ENCODE data around the gene DNAI4. TPM values are rescaled to one million over a fixed set of nuclear protein-coding genes. Genes with fewer than 3 reads are reported as not detected.
A peak's percentile ranks its signal among the peaks of the same experiment; 100 is the strongest.

DNAI4 gene
- total and polyA plus RNA-seq, 2 of the 8 experiments (the other 6 are each of a cell fraction or from before 2014, with no cell fraction given) = 0.32 to 2.1 TPM

GRCh38 chr1:66764994-66765578 lies 159.6 kb downstream of the DNAI4 start:
- 44% methylated on average over 3 of the region's 3 CpGs; no CpG with 5 or more reads in 1 of the 2 experiments for WGBS, 2 experiments (ENCODE audit: extremely low coverage in 1 of 2, insufficient coverage in 1 of 2, insufficient read length in 1 of 2, insufficient replicate concordance in 2 of 2, low coverage in 1 of 2, low lambda C conversion rate in 2 of 2, missing lambda C conversion rate in 1 of 2)
- Histone ChIP-seq H3K4me2 (ENCODE audit: insufficient read depth in 1 of 2, low read depth in 2 of 2, low read length in 2 of 2) (no peak overlapping the region), H3K56ac (replicated peaks; ENCODE audit: insufficient read length, low read depth, low read length) (no peak overlapping the region), H3K18ac (ENCODE audit: extremely low read depth, low read length) (no peak overlapping the region), H3K27me3 (replicated peaks in 1 of 4; ENCODE audit: control insufficient read depth in 3 of 4, extremely low read depth in 1 of 4, insufficient read depth in 3 of 4, low read length in 3 of 4) (no peaks in the 10 kb centered on the region), H3K23me2 (ENCODE audit: low read depth, low read length) (no peaks in the 10 kb centered on the region), H2AFZ (ENCODE audit: low read length) (no peak overlapping the region), H2BK5ac (ENCODE audit: low read depth, low read length) (no peak overlapping the region), H3K27ac (ENCODE audit: low read depth, low read length) (no peak overlapping the region), H3K4ac (replicated peaks; ENCODE audit: insufficient read length, low read depth, low read length) (no peak overlapping the region), H2AK5ac (ENCODE audit: low read depth, low read length) (no peak overlapping the region), H3K4me1 (replicated peaks in 1 of 4; ENCODE audit: control insufficient read depth in 3 of 4, insufficient read depth in 4 of 4, low read length in 3 of 4) (no peaks in the 10 kb centered on the region), H2BK12ac (ENCODE audit: low read depth, low read length) (no peak overlapping the region), H4K8ac (ENCODE audit: extremely low read depth, insufficient read depth, low read length) (no peak overlapping the region), H3K9me3 (ENCODE audit: insufficient read depth in 2 of 2, low read depth in 1 of 2, low read length in 1 of 2) (no peaks in the 10 kb centered on the region), H3K4me3 (ENCODE audit: extremely low read depth in 1 of 4, insufficient read depth in 2 of 4, low read depth in 3 of 4, low read length in 4 of 4) (no peak overlapping the region), H2BK15ac (ENCODE audit: low read length) (no peak overlapping the region), H4K91ac (replicated peaks; ENCODE audit: insufficient read length, low read length) (no peak overlapping the region), H2BK120ac (replicated peaks; ENCODE audit: low read depth, low read length) (no peak overlapping the region), H3K36me3 (ENCODE audit: control insufficient read depth in 2 of 4, insufficient read depth in 4 of 4, low read length in 3 of 4) (no peaks in the 10 kb centered on the region), H3K14ac (ENCODE audit: insufficient read length) (no peak overlapping the region), H3K9ac (replicated peaks in 1 of 4; ENCODE audit: extremely low read depth in 1 of 4, low read depth in 3 of 4, low read length in 3 of 4) (no peak overlapping the region), H4K20me1 (replicated peaks in 1 of 2; ENCODE audit: control insufficient read depth in 1 of 2, insufficient read depth in 2 of 2, low read length in 2 of 2) (no peaks in the 10 kb centered on the region), H2BK20ac (ENCODE audit: low read length) (no peak overlapping the region), H3K23ac (ENCODE audit: insufficient read length) (no peak overlapping the region), H3K79me1 (ENCODE audit: low read depth, low read length) (no peaks in the 10 kb centered on the region), H4K5ac (ENCODE audit: insufficient read length, low read depth, low read length) (no peak overlapping the region), H3K79me2 (ENCODE audit: control insufficient read depth in 1 of 2, insufficient read depth in 2 of 2, low read length in 2 of 2) (no peaks in the 10 kb centered on the region)
- FAIRE-seq = no peak
- peak in 1 of 2 experiments; percentile 49 for DNase-seq (ENCODE audit: low read depth in 1 of 2, low spot score in 2 of 2)
- POLR2A ChIA-PET (ENCODE audit: partially characterized antibody) = no interaction called here
- CTCF ChIA-PET (ENCODE audit: partially characterized antibody) = interaction anchor here (0.6 to 3.1 kb wide), 16 partner anchors 11 to 483 kb away, joined by 3 to 16 read pairs (median 4); no protein-coding TSS in a partner anchor
- no peak for TF ChIP-seq EP300 (IDR thresholded peaks at IDR 0.05; ENCODE audit: borderline replicate concordance in 1 of 2, low read depth in 2 of 2, low read length in 2 of 2)
- peak; percentile 75 to 79 for TF ChIP-seq RAD21 (IDR thresholded peaks at IDR 0.05 in 1 of 2, conservative IDR thresholded peaks at IDR 0.05 in 1 of 2; ENCODE audit: low read depth in 2 of 2, low read length in 2 of 2)

Data from H1 (cell line).